ENCODE data around the gene GBF1.
"Not testable (repeated sequence)": the region's sequence is repeated elsewhere in the genome, so short reads cannot be mapped to it uniquely, and the experiment has no call there.

The GBF1 gene

DNA sequence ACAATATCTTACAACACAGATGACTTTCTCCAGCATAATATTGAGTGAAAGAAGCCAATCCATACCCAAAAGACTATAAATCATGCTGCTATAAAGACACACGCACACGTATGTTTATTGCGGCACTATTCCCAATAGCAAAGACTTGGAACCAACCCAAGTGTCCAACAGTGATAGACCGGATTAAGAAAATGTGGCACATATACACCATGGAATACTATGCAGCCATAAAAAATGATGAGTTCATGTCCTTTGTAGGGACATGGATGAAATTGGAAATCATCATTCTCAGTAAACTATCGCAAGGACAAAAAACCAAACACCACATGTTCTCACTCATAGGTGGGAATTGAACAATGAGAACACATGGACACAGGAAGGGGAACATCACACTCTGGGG lies 63.0 kb downstream of the GBF1 start:
- DNase-seq (ENCODE audit: low spot score): not testable (repeated sequence)

DNA sequence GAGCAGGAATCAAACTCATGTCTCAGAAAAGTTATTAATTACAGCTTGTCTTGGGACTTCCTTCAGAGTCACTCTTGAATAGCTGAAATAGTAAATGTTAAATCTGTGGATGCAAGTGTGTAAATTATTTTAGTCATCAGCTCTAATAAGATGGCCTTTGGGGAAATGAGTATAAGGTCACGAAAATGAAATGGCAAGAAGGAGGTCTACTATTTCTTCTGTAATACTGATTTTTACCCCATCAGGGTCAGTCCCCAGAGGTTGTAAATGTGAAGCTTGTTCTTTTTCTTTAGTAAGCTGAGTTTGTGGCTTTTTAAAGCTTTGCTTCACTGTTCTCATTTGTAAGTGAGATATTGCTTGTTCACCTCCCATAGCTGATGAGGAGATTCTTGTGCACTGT lies 63.9 kb downstream of the GBF1 start:
- no peak for DNase-seq (ENCODE audit: low spot score)

DNA sequence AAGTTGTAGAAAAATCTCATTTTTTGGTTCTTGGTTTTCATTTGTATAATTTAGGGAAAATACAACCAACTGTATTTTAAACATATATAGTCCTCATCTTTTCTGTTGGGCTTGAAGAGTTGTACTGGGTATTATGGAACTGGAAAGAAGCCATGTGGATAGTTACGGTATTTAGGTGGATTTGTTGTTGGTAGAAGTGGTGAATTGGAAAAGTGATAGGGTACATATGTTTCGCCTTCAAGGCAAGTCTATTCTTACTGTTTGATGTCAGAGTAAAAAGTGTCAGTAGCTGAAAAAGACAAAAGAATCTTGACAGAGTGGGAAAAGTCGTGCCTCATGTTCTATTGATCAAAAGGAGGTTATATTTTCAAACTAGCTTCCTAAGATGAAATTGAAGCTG lies 64.6 kb downstream of the GBF1 start:
- no peak for DNase-seq (ENCODE audit: low spot score)

DNA sequence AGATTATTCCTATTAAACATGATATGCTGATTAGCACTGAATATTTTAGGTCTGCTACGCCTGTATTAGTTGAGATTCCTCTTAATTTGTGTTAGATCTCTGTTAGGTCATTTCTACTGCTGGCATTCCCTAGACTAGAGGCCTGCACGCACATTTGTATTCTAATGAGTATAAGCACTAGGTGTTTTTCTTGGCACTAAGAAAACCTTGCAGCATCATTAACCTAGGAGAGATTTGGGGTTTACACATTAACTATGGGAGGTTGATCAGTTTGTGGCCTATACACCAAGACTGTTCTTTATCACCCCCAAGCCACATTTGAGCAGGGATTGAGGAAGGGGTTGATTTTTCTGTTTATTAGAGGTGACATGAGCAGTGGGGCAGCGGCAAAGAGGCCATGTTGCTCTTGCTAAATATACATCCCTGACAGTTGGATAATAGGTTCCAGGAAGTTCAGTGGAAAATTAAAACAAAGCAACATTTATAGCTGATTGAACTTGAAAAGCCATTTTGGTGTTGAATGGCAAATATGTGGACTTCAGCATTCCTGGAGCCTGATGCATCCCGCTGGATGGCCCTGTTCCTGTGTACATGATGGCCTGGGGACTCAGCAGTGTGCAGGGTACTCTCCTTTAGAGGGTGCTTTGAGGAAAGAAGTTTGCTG lies 65.2 kb downstream of the GBF1 start:
- peak; percentile 77 for DNase-seq (ENCODE audit: low spot score)

DNA sequence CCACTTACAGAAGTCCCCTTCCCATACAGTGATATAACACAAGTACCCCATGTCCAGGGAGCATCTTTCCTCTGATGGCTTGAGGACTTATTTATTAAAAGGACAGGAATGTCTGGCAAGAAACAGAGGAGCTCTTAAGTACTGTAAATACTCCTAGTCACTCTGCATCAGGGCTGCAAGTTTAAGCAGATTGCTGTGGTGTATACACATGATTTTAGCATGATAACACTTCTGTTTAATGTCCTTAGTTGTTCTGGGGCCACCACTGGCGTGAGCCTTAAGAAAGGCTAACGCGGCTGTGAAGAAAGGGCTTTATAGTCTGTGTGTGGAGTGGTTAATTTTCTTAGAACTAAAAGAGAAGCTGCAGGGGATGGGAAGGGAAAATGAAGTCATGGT lies 65.7 kb downstream of the GBF1 start:
- DNase-seq (ENCODE audit: low spot score): no peak

DNA sequence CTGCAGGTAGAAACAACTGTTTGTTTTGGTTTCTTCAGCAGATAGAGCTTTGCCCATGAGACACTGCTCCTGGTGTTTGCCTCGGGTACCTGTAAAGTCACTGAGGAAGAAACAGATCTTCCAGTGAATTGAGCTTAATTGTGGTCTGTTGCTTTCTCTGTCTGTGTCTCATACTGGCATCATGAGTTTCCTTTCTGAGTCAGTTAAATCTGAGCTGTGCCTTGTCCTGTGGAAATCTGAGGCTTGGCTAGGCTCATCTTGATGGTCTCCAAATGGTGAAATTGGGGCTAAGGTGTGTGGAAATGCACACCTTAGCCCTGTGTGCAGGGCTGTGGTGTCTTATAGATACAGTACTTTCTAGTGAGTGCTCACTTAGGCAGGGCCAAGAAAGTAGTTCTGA lies 67.4 kb downstream of the GBF1 start:
- no peak for DNase-seq (ENCODE audit: low spot score)

DNA sequence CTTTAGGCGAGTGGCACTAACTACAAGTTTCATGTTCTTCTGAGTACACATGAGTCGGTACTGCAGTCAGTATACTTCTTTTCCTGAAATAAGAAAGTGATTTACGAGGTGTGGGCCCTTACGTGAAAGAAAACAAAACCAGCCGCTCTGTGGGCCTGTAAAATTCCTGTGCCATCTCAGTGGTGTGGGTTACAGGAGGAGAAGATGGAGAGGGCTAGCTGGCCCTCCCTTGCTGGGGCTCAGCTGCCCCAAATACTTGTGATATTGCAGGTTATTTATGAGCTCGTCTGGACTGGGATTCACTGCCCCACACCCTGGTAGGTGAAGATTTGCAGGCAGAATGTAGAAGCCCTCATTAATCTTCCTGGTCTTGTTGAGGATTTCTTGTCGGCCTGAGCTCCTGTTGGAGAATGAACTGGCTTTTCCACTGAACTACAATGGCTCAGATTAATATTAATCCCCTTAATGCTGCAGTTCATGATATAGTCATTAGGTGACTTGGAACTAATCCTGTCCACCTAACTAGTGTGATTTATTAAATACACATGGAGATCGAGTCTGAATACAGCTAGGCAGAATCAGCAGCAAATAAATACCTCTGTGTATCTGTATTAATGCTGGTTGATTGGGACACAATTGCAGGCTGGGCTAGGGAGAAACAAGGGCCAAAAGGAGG lies 68.0 kb downstream of the GBF1 start:
- DNase-seq (ENCODE audit: low spot score): no peak

DNA sequence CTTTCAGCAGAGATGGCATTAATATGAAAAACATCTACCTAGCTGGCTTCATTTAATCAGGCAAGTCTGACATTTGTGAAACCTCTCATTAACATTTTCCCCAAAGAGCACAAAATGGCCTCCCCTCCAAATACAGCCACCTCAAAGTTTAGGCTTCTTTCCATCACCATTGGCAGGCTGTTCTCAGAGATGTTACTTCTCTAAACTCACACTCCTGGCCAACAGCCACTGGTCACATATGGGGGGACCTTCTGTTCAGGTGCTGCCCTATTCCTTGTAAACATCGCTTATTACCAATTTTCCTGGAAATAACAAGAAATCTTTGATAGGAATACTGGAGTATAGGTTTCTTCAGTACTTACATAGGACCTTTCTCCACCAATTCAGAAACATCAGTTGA lies 69.5 kb downstream of the GBF1 start:
- DNase-seq (ENCODE audit: low spot score): no peak

DNA sequence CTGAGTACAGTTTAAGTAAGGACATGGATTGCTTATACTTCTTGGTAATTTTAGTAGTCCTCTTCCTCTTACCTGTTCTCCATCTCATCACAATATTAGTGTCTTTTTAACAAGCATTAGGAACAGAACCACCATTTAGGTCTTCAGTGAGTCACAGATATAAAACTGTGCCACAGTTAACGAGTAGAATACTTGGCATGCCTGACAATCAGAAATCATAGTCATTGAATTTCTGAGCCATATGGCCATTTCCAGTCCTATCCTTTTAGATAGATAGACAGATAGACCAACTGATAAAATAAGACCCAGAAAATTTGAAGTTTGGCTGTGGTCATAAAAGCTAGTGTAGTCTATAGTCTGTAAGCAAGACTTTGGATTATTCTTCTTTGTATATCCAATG lies 71.1 kb downstream of the GBF1 start:
- DNase-seq (ENCODE audit: low spot score): no peak

DNA sequence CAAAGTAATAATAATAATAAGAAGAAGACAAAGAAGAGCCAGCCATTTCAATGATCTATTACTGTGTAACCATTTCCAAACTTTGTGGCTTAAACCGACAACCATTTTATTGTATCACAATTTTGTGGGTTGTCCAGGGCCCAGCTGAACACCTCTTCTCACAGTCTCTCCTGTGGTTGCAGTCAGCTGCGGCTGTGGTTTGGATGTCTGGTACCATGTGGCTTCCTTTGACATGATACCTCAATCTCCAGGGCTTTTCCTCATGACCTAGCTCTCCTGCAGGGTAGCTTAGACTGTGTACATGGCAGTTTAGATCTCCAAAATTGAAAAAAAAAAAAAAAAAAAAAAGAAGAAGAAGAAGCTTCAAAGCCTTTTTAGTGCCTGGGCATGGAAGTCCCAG lies 77.6 kb downstream of the GBF1 start:
- DNase-seq (ENCODE audit: low spot score): no peak

DNA sequence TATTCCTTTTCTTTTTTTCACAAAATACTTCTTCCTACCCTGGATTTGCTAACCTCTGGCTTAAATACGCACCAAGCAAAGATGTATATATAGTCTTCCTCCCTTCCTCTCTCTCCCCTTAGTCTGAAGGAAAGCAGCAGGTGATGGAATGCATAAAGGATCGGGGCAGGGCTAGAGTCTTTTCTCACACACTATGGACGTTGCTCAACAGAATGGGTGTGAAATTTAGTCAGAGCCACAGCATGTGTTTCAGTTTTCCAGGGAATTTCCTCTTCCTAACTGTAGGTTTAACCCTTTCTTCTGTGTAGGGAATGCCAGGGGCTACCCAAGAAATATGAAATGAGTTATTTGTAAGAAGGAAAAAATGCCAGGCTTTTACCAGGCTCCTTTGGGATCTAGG lies 78.7 kb downstream of the GBF1 start:
- DNase-seq (ENCODE audit: low spot score): no peak

DNA sequence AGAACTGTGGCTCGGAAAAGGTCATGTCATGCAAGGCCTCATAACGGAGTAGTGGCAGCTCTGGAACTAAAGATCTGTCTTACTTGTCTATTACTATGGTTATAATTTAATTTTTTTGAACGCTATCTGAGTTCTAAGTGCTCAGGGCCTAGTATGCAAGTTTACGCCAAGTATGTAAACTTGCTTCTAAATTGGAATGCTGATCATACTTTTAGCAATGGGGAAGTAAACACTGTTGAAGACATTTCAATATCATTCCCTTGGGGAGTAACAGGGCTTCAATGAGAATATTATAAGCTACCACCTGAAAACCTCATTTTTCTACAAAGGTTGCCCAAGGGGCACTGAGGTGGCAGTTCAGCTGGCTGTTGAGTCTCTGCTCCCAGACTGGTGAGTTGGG lies 80.7 kb downstream of the GBF1 start:
- DNase-seq (ENCODE audit: low spot score): no peak

DNA sequence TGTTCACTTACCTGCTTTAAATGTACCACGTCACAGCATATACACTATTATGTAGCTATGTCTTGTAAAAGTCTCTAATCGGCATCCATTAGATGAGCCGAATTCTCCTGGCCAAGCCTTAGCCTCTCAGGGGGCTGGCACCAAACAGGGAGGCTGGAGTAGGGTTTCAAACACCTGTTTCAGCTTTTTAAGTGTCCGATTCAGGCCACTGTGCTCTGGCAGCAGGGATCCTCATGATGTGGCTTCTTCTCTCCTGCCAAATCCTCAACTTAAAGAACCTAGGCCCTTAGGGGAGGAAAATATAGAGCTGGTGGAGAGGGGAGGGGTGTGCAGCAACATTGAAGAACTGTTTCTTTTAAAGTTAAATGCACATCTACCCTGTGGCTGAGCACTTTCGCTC lies 81.7 kb downstream of the GBF1 start:
- no peak for DNase-seq (ENCODE audit: low spot score)

DNA sequence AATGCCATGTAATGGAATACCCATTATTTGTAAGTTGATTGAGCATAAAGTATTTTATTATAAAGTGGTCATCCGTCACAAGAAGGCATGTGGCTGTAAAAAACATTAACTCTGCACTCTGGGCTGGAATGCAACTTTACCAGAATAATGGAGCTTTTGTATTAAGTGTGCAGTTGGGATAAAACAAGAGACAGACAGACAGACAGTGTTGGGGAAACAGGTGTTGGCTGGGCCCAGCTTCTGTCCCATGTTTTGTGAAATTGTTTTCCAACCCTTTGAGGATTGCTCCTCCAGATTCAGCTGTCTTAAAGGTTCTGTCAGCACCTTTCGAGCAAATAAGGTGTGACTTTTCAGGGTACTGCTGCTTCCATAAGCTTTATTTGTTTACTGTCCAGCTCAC lies 82.3 kb downstream of the GBF1 start:
- DNase-seq (ENCODE audit: low spot score): no peak

DNA sequence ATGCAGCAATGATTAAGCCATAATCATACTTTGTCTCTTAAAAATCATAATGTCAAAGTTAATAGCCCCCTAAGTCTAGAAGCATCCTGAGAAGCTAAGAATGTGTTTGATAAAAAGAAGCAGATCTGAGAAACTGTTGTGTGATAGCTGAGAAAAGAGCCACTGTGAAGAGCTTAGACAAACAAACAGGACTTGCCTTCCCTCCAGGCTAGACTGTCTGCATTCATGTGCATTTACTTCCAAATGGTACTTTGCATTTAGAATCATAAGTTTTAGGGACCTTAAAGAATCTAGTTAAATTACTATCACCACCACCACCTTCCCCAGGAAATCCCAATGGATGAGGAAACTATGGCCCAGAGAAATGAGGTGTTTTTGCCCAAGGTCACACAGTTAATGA lies 87.4 kb downstream of the GBF1 start:
- DNase-seq (ENCODE audit: low spot score): no peak

DNA sequence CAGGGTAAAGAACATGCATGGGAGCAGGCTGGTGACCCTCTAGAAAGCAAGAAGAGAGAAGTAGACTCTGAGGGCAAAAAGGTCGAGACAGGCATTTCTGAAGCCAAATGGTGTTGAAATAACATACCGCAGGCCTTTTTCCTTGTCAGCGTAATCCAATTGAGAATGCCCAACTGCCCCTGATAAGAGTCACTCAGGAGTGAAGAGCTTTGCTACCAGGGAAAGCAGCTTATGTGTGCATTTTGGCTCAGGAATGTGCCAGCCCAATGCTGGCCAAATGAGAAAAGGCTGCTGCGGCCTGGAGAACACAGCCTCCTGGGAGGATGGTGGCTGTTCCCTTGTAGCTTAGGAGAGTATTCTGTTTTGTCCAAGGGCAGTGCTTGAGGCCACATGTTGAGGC lies 88.8 kb downstream of the GBF1 start:
- DNase-seq (ENCODE audit: low spot score): no peak

DNA sequence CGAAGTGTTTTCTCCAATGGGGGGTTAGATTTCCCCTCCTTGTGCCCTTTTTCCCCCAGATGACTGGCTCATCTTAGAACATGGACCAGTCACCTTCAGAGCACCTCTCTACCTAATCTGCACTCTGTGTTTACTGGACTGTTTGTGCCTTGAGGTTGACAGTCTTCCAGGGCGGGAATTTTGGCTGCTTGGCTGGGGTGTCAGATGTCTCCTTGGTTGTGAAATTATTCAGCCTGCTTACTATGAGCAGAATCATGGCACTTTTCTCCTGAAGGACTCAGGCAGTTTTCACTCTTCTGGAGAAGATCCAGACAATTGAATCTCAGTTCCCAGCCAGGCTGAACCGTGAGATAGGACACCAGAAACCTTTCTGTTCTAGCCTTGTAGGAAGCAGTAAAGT lies 89.9 kb downstream of the GBF1 start:
- DNase-seq (ENCODE audit: low spot score): no peak

DNA sequence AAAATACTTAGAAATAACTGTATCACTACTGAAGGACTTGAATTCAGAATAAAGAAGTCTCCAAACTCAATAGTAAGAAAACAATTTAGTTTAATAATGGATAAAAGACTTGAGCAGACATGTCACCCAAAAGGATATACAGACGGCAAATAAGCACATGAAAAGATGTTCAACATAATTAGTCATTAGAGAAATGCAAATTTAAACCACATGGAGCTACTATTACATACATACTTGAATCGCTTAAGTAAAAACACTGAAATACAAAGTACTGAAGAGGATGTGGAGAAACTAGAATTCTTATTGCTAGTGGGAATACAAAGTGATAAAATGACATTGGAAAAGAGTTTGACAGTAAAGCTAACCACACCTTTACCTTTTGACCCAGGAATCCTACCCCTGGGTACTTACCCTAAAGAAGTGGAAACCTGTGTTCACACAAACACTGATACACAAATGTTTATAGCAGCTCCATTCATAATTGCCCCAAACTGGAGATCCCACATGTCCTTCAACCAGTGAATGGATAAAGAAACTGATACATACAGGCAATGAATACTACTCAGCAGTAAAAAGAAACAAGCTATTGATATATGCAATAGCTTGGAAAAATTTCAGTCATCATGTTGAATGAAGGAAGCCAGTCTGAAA lies 95.8 kb downstream of the GBF1 start:
- no peak for DNase-seq (ENCODE audit: low spot score)

DNA sequence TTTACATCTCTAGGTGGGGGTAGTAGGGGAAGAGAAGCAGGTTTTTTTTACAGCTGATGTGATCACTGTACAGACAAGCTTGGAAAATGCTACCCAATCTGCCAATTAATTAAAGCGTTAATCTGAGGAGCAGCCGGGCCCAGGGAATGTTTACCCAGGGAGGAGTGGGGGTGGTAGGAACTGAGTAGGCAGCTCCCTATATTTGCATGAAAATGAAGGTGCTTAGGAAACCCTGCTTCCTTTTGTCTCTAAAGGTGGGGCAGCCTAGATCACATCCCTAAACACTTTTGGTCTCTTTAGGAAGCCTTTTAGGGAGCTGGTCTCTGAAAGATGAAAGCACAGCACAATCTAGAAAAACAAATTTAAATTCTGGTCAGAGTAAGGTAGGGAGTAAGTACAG lies 97.1 kb downstream of the GBF1 start:
- DNase-seq (ENCODE audit: low spot score): no peak

DNA sequence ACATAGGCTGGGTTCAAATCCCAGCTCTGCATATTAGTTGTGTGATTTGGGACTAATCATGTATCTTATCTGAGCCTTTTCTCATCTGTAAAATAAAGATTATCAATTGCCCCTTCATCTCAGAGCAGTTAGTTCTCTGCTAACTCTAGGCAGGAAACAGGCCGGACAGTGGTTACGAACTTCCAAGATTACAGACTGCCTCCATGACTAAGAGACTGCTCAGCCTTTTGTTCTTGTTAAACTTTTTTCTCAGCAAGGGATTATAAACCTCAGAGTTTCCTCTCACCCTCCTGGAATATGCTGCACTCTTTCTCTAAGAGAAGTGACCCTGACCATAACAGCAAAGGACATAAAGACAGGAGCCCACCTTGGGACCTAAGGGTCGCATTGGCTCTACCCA lies 97.6 kb downstream of the GBF1 start:
- DNase-seq (ENCODE audit: low spot score): peak; percentile 55

DNA sequence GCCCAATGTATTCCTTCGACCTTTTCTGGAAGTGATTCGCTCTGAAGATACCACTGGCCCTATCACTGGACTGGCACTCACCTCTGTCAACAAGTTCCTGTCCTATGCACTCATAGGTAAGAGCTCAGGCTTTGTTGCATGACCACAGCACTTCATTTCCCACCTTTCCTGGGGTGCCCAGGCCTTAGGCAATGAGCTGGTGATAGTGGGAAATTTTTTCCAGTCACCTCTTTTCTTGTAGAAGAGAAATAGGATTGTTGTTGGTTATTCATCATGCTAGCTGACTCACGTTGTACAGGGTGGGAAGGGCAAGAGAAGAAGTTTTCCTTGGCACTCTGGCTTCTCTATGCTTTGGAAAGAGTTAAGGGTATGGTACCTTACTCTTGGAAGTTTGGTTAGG lies 98.7 kb downstream of the GBF1 start:
- no peak for DNase-seq (ENCODE audit: low spot score)

DNA sequence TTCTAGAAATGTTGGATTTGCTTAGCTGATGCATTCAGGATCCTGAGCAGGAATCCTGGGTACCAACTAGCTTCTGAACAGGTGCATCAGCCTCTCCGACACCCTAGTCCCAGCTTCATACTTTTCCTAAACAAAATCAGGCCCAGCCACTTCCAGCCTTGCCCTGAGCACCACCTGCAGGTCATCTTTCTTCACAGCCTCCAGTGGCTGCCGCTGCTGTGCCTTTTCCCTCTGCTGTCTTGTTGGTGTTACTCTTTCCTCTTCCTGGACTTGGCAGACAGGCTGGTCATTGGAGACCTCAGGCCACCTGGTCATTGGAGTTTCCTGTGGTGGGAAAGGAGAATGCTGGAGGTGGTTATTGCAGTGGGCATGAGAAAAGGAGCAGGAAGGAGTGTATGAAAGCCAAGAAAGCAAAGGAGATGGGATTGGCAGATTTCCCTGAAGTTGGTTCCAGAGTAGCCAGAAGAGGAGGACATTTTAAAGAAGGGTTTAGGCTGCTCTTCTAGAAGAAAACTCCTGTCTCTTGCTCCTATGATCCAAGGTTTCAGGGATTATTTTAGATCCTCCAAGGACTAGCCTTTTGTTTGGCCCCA lies 102.0 kb downstream of the GBF1 start:
- peak; percentile 27 for DNase-seq (ENCODE audit: low spot score)

DNA sequence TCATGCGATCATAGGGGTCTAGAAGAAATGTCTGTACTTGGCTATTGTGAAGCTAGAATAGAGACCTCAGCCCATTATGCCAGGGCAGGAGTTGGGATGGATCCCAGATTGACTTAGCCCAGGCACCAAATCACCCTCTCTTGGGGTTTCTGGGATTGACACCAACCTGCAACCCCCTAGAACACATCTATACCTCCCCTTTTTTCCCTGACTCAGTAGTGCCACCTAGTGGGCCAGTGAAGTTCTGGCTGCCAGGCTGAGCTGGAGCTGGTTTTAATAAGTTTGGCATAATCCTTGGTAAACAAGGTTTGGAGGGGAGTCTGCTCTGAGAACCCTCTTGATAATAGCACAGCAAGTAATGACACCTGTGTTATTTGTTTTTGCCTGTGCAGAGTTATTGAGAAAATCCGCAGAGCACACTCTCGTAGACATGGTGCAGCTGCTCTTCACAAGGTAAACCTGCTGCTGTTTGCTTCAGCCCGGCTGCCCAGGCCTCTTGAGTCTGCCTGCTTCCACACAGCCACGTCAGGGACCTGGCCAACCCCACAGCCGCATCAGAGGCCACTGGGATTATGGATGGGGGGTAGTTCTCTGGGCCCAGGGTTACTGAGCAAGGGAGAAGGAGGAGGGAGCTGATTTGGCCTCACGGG lies 106.9 kb downstream of the GBF1 start:
- peak; percentile 62 for DNase-seq (ENCODE audit: low spot score)

Data from AG08396 (cell line).